OCI-LY1 (cell line): ENCODE data around the gene FAM53B.

Experiments
- H2AFZ ChIP-seq: fragments of 200-600 bp; sonication (generic), shearing (Covaris generic); 2 replicates; pipeline ENCODE4 v1.6.0; 2014; ENCODE audit warnings: antibody characterized with exemption, mild to moderate bottlenecking, low read length
- H3F3A ChIP-seq: fragments of 200-600 bp; sonication (generic), shearing (Covaris generic); 2 replicates; pipeline ENCODE4 v1.6.0; 2014; ENCODE audit warnings: mild to moderate bottlenecking, antibody characterized with exemption, low read length, moderate library complexity; ENCODE audit not compliant: insufficient read depth
- H3K27ac ChIP-seq: fragments of 200-600 bp; sonication (generic); 2 replicates; pipeline ENCODE4 v1.5.1; 2014; ENCODE audit warnings: low read length, mixed run types, mild to moderate bottlenecking, low read depth; ENCODE audit not compliant: poor library complexity, severe bottlenecking
- H3K27me3 ChIP-seq: fragments of 200-600 bp; sonication (generic); 2 replicates; pipeline ENCODE4 v1.6.0; 2014; ENCODE audit warnings: antibody characterized with exemption, mild to moderate bottlenecking, low read length, moderate library complexity; ENCODE audit not compliant: insufficient read depth
- H3K36me3 ChIP-seq: fragments of 200-600 bp; sonication (generic); 2 replicates; pipeline ENCODE4 v1.6.1; 2014; ENCODE audit warnings: mild to moderate bottlenecking, antibody characterized with exemption, low read length, moderate library complexity, mixed read lengths; ENCODE audit not compliant: insufficient read depth
- H3K4me1 ChIP-seq: fragments of 200-600 bp; sonication (generic); 2 replicates; pipeline ENCODE4 v1.5.1; 2014; ENCODE audit warnings: mild to moderate bottlenecking, low read length, moderate library complexity; ENCODE audit not compliant: insufficient read depth, severe bottlenecking
- H3K4me2 ChIP-seq: fragments of 200-600 bp; sonication (generic), shearing (Covaris generic); 2 replicates; pipeline ENCODE4 v1.6.1; 2014; ENCODE audit warnings: low read length
- H3K4me3 ChIP-seq: fragments of 200-600 bp; sonication (generic); 2 replicates; pipeline ENCODE4 v1.5.1; 2014; ENCODE audit warnings: low read length, low read depth, mild to moderate bottlenecking, mixed read lengths; ENCODE audit not compliant: poor library complexity, severe bottlenecking
- H3K79me2 ChIP-seq: fragments of 200-600 bp; shearing (Covaris generic); 2 replicates; pipeline ENCODE4 v1.6.1; 2016; ENCODE audit warnings: mixed run types, low read length, mixed read lengths; ENCODE audit not compliant: insufficient read depth
- H3K9ac ChIP-seq: fragments of 200-600 bp; sonication (generic), shearing (Covaris generic); 2 replicates; pipeline ENCODE4 v1.6.1; 2014; ENCODE audit warnings: mild to moderate bottlenecking, low read length, mixed read lengths
- H3K9me2 ChIP-seq: fragments of 200-600 bp; sonication (generic), shearing (Covaris generic); 2 replicates; pipeline ENCODE4 v1.6.1; 2014; ENCODE audit warnings: low read depth, mild to moderate bottlenecking, low read length, mixed read lengths
- H3K9me3 ChIP-seq: fragments of 200-600 bp; shearing (Covaris generic); 2 replicates; pipeline ENCODE4 v1.6.1; 2014; ENCODE audit warnings: low read length, mixed read lengths
- H4K20me1 ChIP-seq: fragments of 200-600 bp; sonication (generic), shearing (Covaris generic); 2 replicates; pipeline ENCODE4 v1.6.0; 2016; ENCODE audit warnings: mild to moderate bottlenecking, low read length; ENCODE audit not compliant: insufficient read depth
- CTCF ChIP-seq: fragments of 200-600 bp; sonication (generic), shearing (Covaris generic); IDR thresholded peaks from 2 replicates; pipeline ENCODE4 v1.5.1; 2017; ENCODE audit warnings: mild to moderate bottlenecking, antibody characterized with exemption, low read length, moderate library complexity, mixed read lengths
- EZH2 ChIP-seq: fragments of 200-600 bp; sonication (generic), shearing (Covaris generic); IDR thresholded peaks from 2 replicates; pipeline ENCODE4 v1.8.0; 2017; ENCODE audit warnings: borderline replicate concordance, mixed run types, mild to moderate bottlenecking, antibody characterized with exemption, low read length, moderate library complexity, mixed read lengths

Gene FAM53B

GRCh38 chr10:124661660-124662180 lies 82.5 kb downstream of the FAM53B start:
- no peaks in the 10 kb centered on the region for H4K20me1 ChIP-seq
- no peaks in the 10 kb centered on the region for H3F3A ChIP-seq
- no peak overlapping the region for H3K9ac ChIP-seq
- H3K4me2 ChIP-seq: no peak overlapping the region
- H2AFZ ChIP-seq: no peak overlapping the region
- no peak overlapping the region for H3K4me3 ChIP-seq
- H3K9me2 ChIP-seq: no peaks in the 10 kb centered on the region
- TF ChIP-seq EZH2 (no peak), CTCF (no peak)
- no peaks in the 10 kb centered on the region; the same call in 1 of the 2 replicates for H3K79me2 ChIP-seq
- no peaks in the 10 kb centered on the region for H3K27me3 ChIP-seq
- H3K4me1 ChIP-seq: peaks cover 7% of the 10 kb centered on the region
- H3K27ac ChIP-seq: no peak overlapping the region
- no peaks in the 10 kb centered on the region for H3K9me3 ChIP-seq
- H3K36me3 ChIP-seq: peaks cover 42% of the 10 kb centered on the region; the same call in 1 of the 2 replicates

DNA sequence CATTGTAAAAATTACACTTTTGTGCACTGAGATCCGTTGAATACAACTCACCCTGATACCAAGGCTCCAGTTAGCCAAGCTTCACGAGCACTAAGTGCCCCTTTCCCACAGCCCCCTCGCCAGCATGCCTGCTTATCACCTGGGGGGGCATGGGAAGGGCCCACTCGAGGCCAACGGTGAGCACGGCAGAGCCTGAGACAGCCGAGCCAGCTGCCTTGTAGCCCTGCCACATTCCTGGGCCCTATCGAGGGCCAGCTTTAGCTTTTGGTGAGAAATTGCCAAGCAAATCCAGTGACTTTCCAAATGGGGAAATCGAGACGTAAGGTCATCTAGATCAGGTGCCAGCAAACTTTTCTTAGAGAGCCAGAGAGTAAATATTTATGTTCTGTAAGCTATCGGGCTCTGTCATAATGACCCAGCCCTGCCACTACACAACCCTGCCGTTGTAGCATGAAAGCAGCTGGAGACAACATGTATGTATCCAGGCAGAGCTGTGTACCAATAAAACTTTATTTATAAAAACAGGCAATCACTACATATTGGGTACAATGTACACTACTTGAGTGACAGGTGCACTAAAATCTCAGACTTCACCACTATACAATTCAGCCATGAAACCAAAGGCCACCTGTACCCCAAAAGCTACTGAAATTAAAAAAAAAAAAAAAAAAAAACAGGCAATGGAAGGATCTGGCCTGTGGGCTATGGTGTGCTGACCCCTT lies 83.6 kb downstream of the FAM53B start:
- no peak overlapping the region for H3K27ac ChIP-seq
- H3K4me2 ChIP-seq: no peak overlapping the region
- peaks cover 40% of the 10 kb centered on the region; the same call in 1 of the 2 replicates for H3K36me3 ChIP-seq

DNA sequence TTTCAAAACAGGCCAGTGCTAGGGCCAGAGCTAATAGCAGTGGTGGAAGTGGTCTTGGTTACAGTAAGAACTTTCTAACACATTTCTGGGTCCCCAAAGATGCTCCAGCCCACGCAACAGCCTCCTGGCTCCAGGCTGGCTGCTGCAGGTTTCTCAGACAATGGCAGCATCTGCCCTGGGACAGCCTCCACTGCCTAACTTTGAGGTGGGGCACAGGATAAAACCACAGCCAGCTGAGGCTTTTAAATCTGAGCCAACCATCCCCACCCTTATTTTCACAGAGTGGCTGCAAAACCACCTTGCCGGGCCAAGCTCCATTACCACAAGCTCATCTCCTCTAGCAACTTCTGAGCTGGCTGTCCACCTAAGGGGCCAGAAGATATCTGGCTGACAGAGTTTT lies 84.8 kb downstream of the FAM53B start:
- no peak for TF ChIP-seq CTCF
- TF ChIP-seq EZH2: no peak
- Histone ChIP-seq H4K20me1 (no peaks in the 10 kb centered on the region), H3F3A (no peaks in the 10 kb centered on the region), H3K4me1 (peaks cover 7% of the 10 kb centered on the region), H3K9me3 (no peaks in the 10 kb centered on the region), H3K27me3 (no peaks in the 10 kb centered on the region), H3K36me3 (peaks cover 28% of the 10 kb centered on the region; the same call in 1 of the 2 replicates), H3K4me3 (no peak overlapping the region), H3K79me2 (no peaks in the 10 kb centered on the region; the same call in 1 of the 2 replicates), H3K27ac (no peak overlapping the region), H3K4me2 (no peak overlapping the region), H2AFZ (no peak overlapping the region), H3K9me2 (no peaks in the 10 kb centered on the region), H3K9ac (no peak overlapping the region)

More for the DNA sequence above, 83.6 kb downstream of the FAM53B start:
- Histone ChIP-seq H3K4me1 (peaks cover 7% of the 10 kb centered on the region), H3K9me2 (no peaks in the 10 kb centered on the region), H3K27me3 (no peaks in the 10 kb centered on the region), H4K20me1 (no peaks in the 10 kb centered on the region), H3F3A (no peaks in the 10 kb centered on the region), H3K4me3 (no peak overlapping the region), H3K9ac (no peak overlapping the region), H3K9me3 (no peaks in the 10 kb centered on the region), H2AFZ (no peak overlapping the region), H3K79me2 (no peaks in the 10 kb centered on the region; the same call in 1 of the 2 replicates)
- TF ChIP-seq CTCF (no peak), EZH2 (no peak)
